IMR-90 (cell line): ENCODE data around the gene MARCHF3. TPM values are rescaled to one million over a fixed set of nuclear protein-coding genes. Genes with fewer than 3 reads are reported as not detected.

Experiments
- ATAC-seq: fragments of 200-7000 bp; cut with Tn5 transposase; 2 replicates; pipeline ENCODE4 v1.9.1; 2020; ENCODE audit warnings: low read depth, mild to moderate bottlenecking, moderate library complexity
- BruUV-seq: library from RNA; stranded (reverse); fragments of 400-500 nt; replicated peaks from 2 replicates; lab custom pipeline; 2021; lab: Mats Ljungman, UMichigan
- CTCF ChIA-PET: fragments of 300-600 bp; formaldehyde crosslinking; extraction: SDS; loops from one replicate; lab custom pipeline; 2021; ENCODE audit warnings: antibody characterized with exemption; lab: Yijun Ruan, JAX
- POLR2A ChIA-PET: fragments of 300-600 bp; sonication (Branson Sonifier 250); formaldehyde crosslinking; loops from one replicate; lab custom pipeline; 2022; ENCODE audit warnings: antibody characterized with exemption; ENCODE audit not compliant: unreplicated experiment; lab: Charles Lee
- DNase-seq: peaks from one replicate; pipeline ENCODE4 v3.0.0; 2013
- H2AFZ ChIP-seq: replicated peaks from 2 replicates; pipeline ENCODE3; 2013; ENCODE audit warnings: low read length, mild to moderate bottlenecking; ENCODE audit not compliant: poor library complexity
- H2AK5ac ChIP-seq: 2 replicates; pipeline ENCODE4 v1.6.1; 2013; ENCODE audit warnings: low read depth, low read length, inconsistent platforms
- H2AK9ac ChIP-seq: replicated peaks from 2 replicates; pipeline ENCODE3; 2013; ENCODE audit warnings: mild to moderate bottlenecking, low read depth, low read length, moderate library complexity; ENCODE audit not compliant: poor library complexity
- H2BK120ac ChIP-seq: 2 replicates; pipeline ENCODE4 v1.6.1; 2013; ENCODE audit warnings: low read depth, low read length, inconsistent platforms
- H2BK15ac ChIP-seq: 3 replicates; pipeline ENCODE4 v1.6.1; 2013; ENCODE audit warnings: low read depth, low read length, inconsistent platforms
- H2BK20ac ChIP-seq: 2 replicates; pipeline ENCODE4 v1.6.1; 2013; ENCODE audit warnings: low read depth, mild to moderate bottlenecking, inconsistent platforms, low read length, moderate library complexity
- H2BK5ac ChIP-seq: 2 replicates; pipeline ENCODE4 v1.6.1; 2013; ENCODE audit warnings: mild to moderate bottlenecking, low read depth, low read length, inconsistent platforms; ENCODE audit not compliant: poor library complexity, severe bottlenecking
- H3K14ac ChIP-seq: replicated peaks from 2 replicates; pipeline ENCODE4 v1.6.1; 2013; ENCODE audit warnings: low read depth, low read length, inconsistent platforms
- H3K18ac ChIP-seq: 2 replicates; pipeline ENCODE4 v1.6.1; 2013; ENCODE audit warnings: low read depth, low read length, control low read depth
- H3K23ac ChIP-seq: 2 replicates; pipeline ENCODE4 v1.6.1; 2013; ENCODE audit warnings: low read depth, low read length, inconsistent platforms
- H3K27ac ChIP-seq: 2 replicates; pipeline ENCODE4 v1.5.1; 2013; ENCODE audit warnings: mild to moderate bottlenecking, control low read depth, low read length; ENCODE audit not compliant: insufficient read depth
- H3K27me3 ChIP-seq: 2 replicates; pipeline ENCODE4 v1.6.1; 2013; ENCODE audit warnings: low read length; ENCODE audit not compliant: control insufficient read depth, insufficient read depth
- H3K36me3 ChIP-seq: 2 replicates; pipeline ENCODE4 v1.6.1; 2013; ENCODE audit warnings: low read length, mixed read lengths; ENCODE audit not compliant: control insufficient read depth, insufficient read depth
- H3K4ac ChIP-seq: 2 replicates; pipeline ENCODE4 v1.6.1; 2013; ENCODE audit warnings: low read depth, low read length, inconsistent platforms
- H3K4me1 ChIP-seq: 2 replicates; pipeline ENCODE4 v1.6.1; 2013; ENCODE audit warnings: low read length, mixed read lengths; ENCODE audit not compliant: control insufficient read depth, insufficient read depth
- H3K4me2 ChIP-seq: 2 replicates; pipeline ENCODE4 v1.6.1; 2013; ENCODE audit warnings: low read depth, mild to moderate bottlenecking, control low read depth, low read length, moderate library complexity
- H3K4me3 ChIP-seq: 2 replicates; pipeline ENCODE4 v1.5.1; 2013; ENCODE audit warnings: low read depth, mild to moderate bottlenecking, control low read depth, low read length, moderate library complexity; ENCODE audit not compliant: insufficient read depth
- H3K56ac ChIP-seq: 2 replicates; pipeline ENCODE4 v1.6.1; 2013; ENCODE audit warnings: low read length, inconsistent platforms; ENCODE audit not compliant: insufficient read depth; ENCODE audit errors: extremely low read depth
- H3K79me1 ChIP-seq, 2 experiments: 2 replicates each; pipeline ENCODE4 v1.6.1; 2013; ENCODE audit warnings: low read length in 2 of 2, inconsistent platforms in 1 of 2, low read depth in 1 of 2
- H3K9ac ChIP-seq: 2 replicates; pipeline ENCODE4 v1.6.1; 2013; ENCODE audit warnings: low read depth, low read length, control low read depth
- H3K9me1 ChIP-seq: 2 replicates; pipeline ENCODE4 v1.6.1; 2013; ENCODE audit warnings: low read length, inconsistent platforms; ENCODE audit not compliant: insufficient read depth
- H3K9me3 ChIP-seq: 2 replicates; pipeline ENCODE4 v1.6.1; 2013; ENCODE audit warnings: low read length; ENCODE audit not compliant: control insufficient read depth, insufficient read depth
- H4K20me1 ChIP-seq: 2 replicates; pipeline ENCODE4 v1.6.1; 2013; ENCODE audit warnings: low read length, inconsistent platforms; ENCODE audit not compliant: insufficient read depth
- H4K5ac ChIP-seq: 2 replicates; pipeline ENCODE4 v1.6.1; 2013; ENCODE audit warnings: mild to moderate bottlenecking, low read depth, low read length, control low read depth
- H4K8ac ChIP-seq, 2 experiments: 2 replicates each; pipeline ENCODE4 v1.6.1; 2013; ENCODE audit warnings: low read depth in 2 of 2, low read length in 2 of 2, control low read depth in 1 of 2, inconsistent platforms in 1 of 2
- H4K91ac ChIP-seq: 2 replicates; pipeline ENCODE4 v1.6.1; 2013; ENCODE audit warnings: low read depth, low read length, inconsistent platforms; ENCODE audit not compliant: insufficient read depth
- BHLHE40 ChIP-seq: fragments of 150-350 bp; IDR thresholded peaks from 2 replicates; pipeline ENCODE4 v1.6.1; 2016; ENCODE audit warnings: mild to moderate bottlenecking, low read depth, low read length
- CEBPB ChIP-seq: IDR thresholded peaks from 2 replicates; pipeline ENCODE4 v1.6.1; 2012; ENCODE audit warnings: low read depth, low read length, improper control_type of control experiment
- CHD1 ChIP-seq: IDR thresholded peaks from 2 replicates; pipeline ENCODE4 v1.6.1; 2012; ENCODE audit warnings: low read depth, low read length, improper control_type of control experiment
- FOS ChIP-seq: fragments of 150-350 bp; IDR thresholded peaks from 2 replicates; pipeline ENCODE4 v1.6.1; 2016; ENCODE audit warnings: low read depth, low read length
- MAFK ChIP-seq: IDR thresholded peaks from 2 replicates; pipeline ENCODE4 v1.6.1; 2012; ENCODE audit warnings: low read depth, low read length, improper control_type of control experiment
- MAZ ChIP-seq: IDR thresholded peaks from 2 replicates; pipeline ENCODE4 v1.6.1; 2012; ENCODE audit warnings: low read depth, mild to moderate bottlenecking, low read length, improper control_type of control experiment, moderate library complexity, borderline replicate concordance
- MXI1 ChIP-seq: IDR thresholded peaks from 2 replicates; pipeline ENCODE4 v1.6.1; 2012; ENCODE audit warnings: low read depth, mild to moderate bottlenecking, low read length, moderate library complexity, borderline replicate concordance
- NFE2L2 ChIP-seq: fragments of 150-350 bp; IDR thresholded peaks from 2 replicates; pipeline ENCODE4 v1.6.1; 2016; ENCODE audit warnings: low read depth, mild to moderate bottlenecking, low read length
- POLR2A ChIP-seq: IDR thresholded peaks from 2 replicates; pipeline ENCODE4 v1.6.1; 2012; ENCODE audit warnings: mild to moderate bottlenecking, low read depth, low read length
- RAD21 ChIP-seq: IDR thresholded peaks from 2 replicates; pipeline ENCODE4 v1.6.1; 2012; ENCODE audit warnings: low read length, improper control_type of control experiment
- RCOR1 ChIP-seq: IDR thresholded peaks from 2 replicates; pipeline ENCODE4 v1.6.1; 2012; ENCODE audit warnings: mild to moderate bottlenecking, low read length, improper control_type of control experiment; ENCODE audit not compliant: insufficient replicate concordance
- RFX5 ChIP-seq: IDR thresholded peaks from 2 replicates; pipeline ENCODE4 v1.8.0; 2012; ENCODE audit warnings: low read depth, mild to moderate bottlenecking, low read length, moderate library complexity
- SMC3 ChIP-seq: fragments of 150-350 bp; IDR thresholded peaks from 2 replicates; pipeline ENCODE4 v1.6.1; 2016; ENCODE audit warnings: low read depth, mild to moderate bottlenecking, antibody characterized with exemption, low read length, moderate library complexity
- WGBS, 2 experiments: methylation state at CpG; one replicate each; pipeline versions ENCODE4 v1.1.5 to v1.1.7; 2013; ENCODE audit warnings: missing lambda C conversion rate in 2 of 2; ENCODE audit not compliant: insufficient read length in 1 of 2; ENCODE audit errors: extremely low coverage in 2 of 2; 5-methylcytosine and 5-hydroxymethylcytosine counted together
- dilution Hi-C: fragments of 300-500 bp; cut with HindIII; formaldehyde crosslinking; loops from one replicate; pipeline ENCODE4 v1.14.3; 2018; ENCODE audit warnings: low sequenced_read_pairs; ENCODE audit not compliant: unreplicated experiment
- in situ Hi-C: fragments of 300-500 bp; cut with MboI; formaldehyde crosslinking; loops from 3 replicates; pipeline ENCODE4 v1.14.3; 2019; ENCODE audit warnings: low sequenced_read_pairs, inconsistent platforms, mixed read lengths
- intact Hi-C: fragments of 100-400 bp; cut with micrococcal nuclease; formaldehyde crosslinking; loops from 2 replicates; pipeline ENCODE4 v1.10.0; 2022
- polyA plus RNA-seq, 3 experiments: library from polyadenylated mRNA; depleted of rRNA; stranded (reverse); fragments of >200 nt; gene quantifications; 2 replicates each; pipeline ENCODE4 v1.2.3, GENCODE V29; 2012; ENCODE audit warnings: low replicate concordance in 1 of 3
- total RNA-seq: library from RNA; depleted of rRNA; stranded (reverse); fragments of >200 nt; gene quantifications from 2 replicates; pipeline ENCODE4 v1.2.3, GENCODE V29; 2012
- TF ChIP-seq, protein P1 (sequence below): fragments of 150-350 bp; IDR thresholded peaks from 2 replicates; pipeline ENCODE4 v1.6.1; 2016; ENCODE audit warnings: low read depth, mild to moderate bottlenecking, low read length, moderate library complexity, borderline replicate concordance
- TF ChIP-seq, protein P2 (sequence below): conservative IDR thresholded peaks from 2 replicates; pipeline ENCODE4 v1.5.1; 2012; ENCODE audit warnings: mild to moderate bottlenecking, low read depth, low read length, improper control_type of control experiment

MARCHF3 gene
- total and polyA plus RNA-seq, 2 of the 4 experiments (the other 2 are of a cell fraction), result 11.2 to 18.8 TPM

DNA sequence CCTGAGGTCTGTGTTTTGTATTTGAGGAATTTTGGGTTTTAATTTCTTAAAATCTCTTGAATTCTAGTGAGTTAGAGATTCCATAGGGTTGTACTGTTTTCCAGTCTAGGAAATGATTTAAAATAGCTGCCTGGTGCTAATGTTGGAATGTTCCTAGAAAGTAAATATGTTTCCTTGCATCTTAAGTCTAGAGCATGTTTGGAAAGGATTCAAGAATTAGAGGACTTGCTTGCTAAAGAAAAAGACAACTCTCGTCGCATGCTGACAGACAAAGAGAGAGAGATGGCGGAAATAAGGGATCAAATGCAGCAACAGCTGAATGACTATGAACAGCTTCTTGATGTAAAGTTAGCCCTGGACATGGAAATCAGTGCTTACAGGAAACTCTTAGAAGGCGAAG lies 211.6 kb downstream of the MARCHF3 start:
- no peak overlapping the region for H2AK5ac ChIP-seq
- no TSS peak for BruUV-seq
- no peak overlapping the region for H3K9ac ChIP-seq
- H2BK120ac ChIP-seq, result no peak overlapping the region
- no peak for DNase-seq
- no peak overlapping the region for H3K4me3 ChIP-seq
- H3K27ac ChIP-seq, result no peak overlapping the region
- ChIA-PET POLR2A (no interaction called here), CTCF (interaction anchor here (0.6 kb wide), 1 partner anchor 28 kb away, joined by 3 read pairs; no protein-coding TSS in a partner anchor)
- dilution Hi-C loops (no loop called here), intact Hi-C loops (no loop called here), in situ Hi-C loops (loop anchor here (25.0 kb wide), 1 partner anchor 694 kb away; the partner anchor contains the start of gene PRRC1)
- no peak overlapping the region for H2BK15ac ChIP-seq
- no peaks in the 10 kb centered on the region for H3K9me3 ChIP-seq
- no peak overlapping the region for H3K4me2 ChIP-seq
- H2BK5ac ChIP-seq, result no peak overlapping the region
- H3K23ac ChIP-seq, result no peak overlapping the region
- H4K20me1 ChIP-seq, result no peaks in the 10 kb centered on the region
- 0 out of 2 replicates have a peak, but pooled peaks cover 2% of the 10 kb centered on the region for H3K4me1 ChIP-seq
- H4K8ac ChIP-seq, result no peak overlapping the region
- H3K27me3 ChIP-seq, result no peaks in the 10 kb centered on the region
- H3K9me1 ChIP-seq, result no peaks in the 10 kb centered on the region
- no peak overlapping the region for H4K5ac ChIP-seq
- no peak overlapping the region for H2AFZ ChIP-seq
- peaks cover 29 to 37% of the 10 kb centered on the region in 2 experiments for H3K79me1 ChIP-seq
- no peak overlapping the region for H3K18ac ChIP-seq
- H3K56ac ChIP-seq, result no peak overlapping the region
- no peak overlapping the region for H4K91ac ChIP-seq
- WGBS, 2 experiments, result 94% methylated on average over 3 of the region's 4 CpGs; no CpG with 5 or more reads in 1 of the 2 experiments
- no peak overlapping the region for H3K4ac ChIP-seq
- H3K14ac ChIP-seq, result no peak overlapping the region
- TF ChIP-seq CHD1, result no peak
- no peak for TF ChIP-seq RFX5
- no peak for TF ChIP-seq RCOR1
- no peak for TF ChIP-seq SMC3
- TF ChIP-seq, protein P1, sequence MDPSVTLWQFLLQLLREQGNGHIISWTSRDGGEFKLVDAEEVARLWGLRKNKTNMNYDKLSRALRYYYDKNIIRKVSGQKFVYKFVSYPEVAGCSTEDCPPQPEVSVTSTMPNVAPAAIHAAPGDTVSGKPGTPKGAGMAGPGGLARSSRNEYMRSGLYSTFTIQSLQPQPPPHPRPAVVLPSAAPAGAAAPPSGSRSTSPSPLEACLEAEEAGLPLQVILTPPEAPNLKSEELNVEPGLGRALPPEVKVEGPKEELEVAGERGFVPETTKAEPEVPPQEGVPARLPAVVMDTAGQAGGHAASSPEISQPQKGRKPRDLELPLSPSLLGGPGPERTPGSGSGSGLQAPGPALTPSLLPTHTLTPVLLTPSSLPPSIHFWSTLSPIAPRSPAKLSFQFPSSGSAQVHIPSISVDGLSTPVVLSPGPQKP, result no peak
- TF ChIP-seq FOS, result no peak
- TF ChIP-seq MAZ, result no peak
- TF ChIP-seq BHLHE40, result no peak
- no peak for TF ChIP-seq MAFK
- TF ChIP-seq NFE2L2, result no peak
- TF ChIP-seq CEBPB, result no peak
- no peak for TF ChIP-seq MXI1
- no peak for TF ChIP-seq RAD21
- TF ChIP-seq POLR2A, result no peak
- TF ChIP-seq, protein P2, sequence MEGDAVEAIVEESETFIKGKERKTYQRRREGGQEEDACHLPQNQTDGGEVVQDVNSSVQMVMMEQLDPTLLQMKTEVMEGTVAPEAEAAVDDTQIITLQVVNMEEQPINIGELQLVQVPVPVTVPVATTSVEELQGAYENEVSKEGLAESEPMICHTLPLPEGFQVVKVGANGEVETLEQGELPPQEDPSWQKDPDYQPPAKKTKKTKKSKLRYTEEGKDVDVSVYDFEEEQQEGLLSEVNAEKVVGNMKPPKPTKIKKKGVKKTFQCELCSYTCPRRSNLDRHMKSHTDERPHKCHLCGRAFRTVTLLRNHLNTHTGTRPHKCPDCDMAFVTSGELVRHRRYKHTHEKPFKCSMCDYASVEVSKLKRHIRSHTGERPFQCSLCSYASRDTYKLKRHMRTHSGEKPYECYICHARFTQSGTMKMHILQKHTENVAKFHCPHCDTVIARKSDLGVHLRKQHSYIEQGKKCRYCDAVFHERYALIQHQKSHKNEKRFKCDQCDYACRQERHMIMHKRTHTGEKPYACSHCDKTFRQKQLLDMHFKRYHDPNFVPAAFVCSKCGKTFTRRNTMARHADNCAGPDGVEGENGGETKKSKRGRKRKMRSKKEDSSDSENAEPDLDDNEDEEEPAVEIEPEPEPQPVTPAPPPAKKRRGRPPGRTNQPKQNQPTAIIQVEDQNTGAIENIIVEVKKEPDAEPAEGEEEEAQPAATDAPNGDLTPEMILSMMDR, result no peak
- no peak overlapping the region for H2BK20ac ChIP-seq
- ATAC-seq, result no peak
- peaks cover 7% of the 10 kb centered on the region; the same call in 1 of the 2 replicates for H3K36me3 ChIP-seq
- no peak overlapping the region for H2AK9ac ChIP-seq
